Breast epithelium (tissue), 4 donors: ENCODE results near the gene PCNX2. TPM values are rescaled to one million over a fixed set of nuclear protein-coding genes. Genes with fewer than 3 reads are reported as not detected.

Source experiments
- DNase-seq, 2 donors: peaks; one replicate each; pipeline ENCODE4 v3.0.0-alpha.2; 2019; ENCODE audit warnings: low spot score in 2 of 2
- H3K27ac ChIP-seq, 2 donors: fragments of 200-600 bp; sonication (generic) in 1 of 2; one replicate each; pipeline ENCODE4 v1.5.1; 2016 to 2019; ENCODE audit warnings: mild to moderate bottlenecking in 1 of 2
- H3K27me3 ChIP-seq, 2 donors: fragments of 200-600 bp; sonication (generic) in 1 of 2; one replicate each; pipeline versions ENCODE4 v1.5.1 to v1.6.0; 2017 to 2019; ENCODE audit warnings: control low read depth in 1 of 2, mild to moderate bottlenecking in 1 of 2
- H3K36me3 ChIP-seq: fragments of 200-600 bp; one replicate; pipeline ENCODE4 v1.5.1; 2019
- H3K4me1 ChIP-seq, 2 donors: fragments of 200-600 bp; sonication (generic); one replicate each; pipeline ENCODE4 v1.5.1; 2016 to 2019; ENCODE audit warnings: control low read depth in 1 of 2
- H3K4me3 ChIP-seq, 3 donors: fragments of 200-600 bp; sonication (generic); 1 replicate in 2 of 3; 2 replicates in 1 of 3; pipeline ENCODE4 v1.5.1; 2016 to 2019; ENCODE audit warnings: mild to moderate bottlenecking in 3 of 3, moderate library complexity in 2 of 3
- H3K9me3 ChIP-seq, 2 donors: fragments of 200-600 bp; sonication (generic) in 1 of 2; one replicate each; pipeline ENCODE4 v1.5.1; 2016 to 2019; ENCODE audit warnings: control low read depth in 1 of 2
- POLR2A ChIP-seq: fragments of 450-650 bp; IDR thresholded peaks from one replicate; pipeline ENCODE4 v1.6.1; 2016; ENCODE audit warnings: antibody characterized with exemption, mild to moderate bottlenecking, moderate library complexity
- POLR2AphosphoS5 ChIP-seq, 3 donors: sonication (generic); formaldehyde crosslinking; IDR thresholded peaks; one replicate each; pipeline ENCODE4 v1.6.1; 2017; ENCODE audit warnings: antibody characterized with exemption in 3 of 3
- intact Hi-C: fragments of 100-400 bp; cut with DNase I; formaldehyde crosslinking; loops from one replicate; pipeline ENCODE4 v1.15.1; 2023; ENCODE audit warnings: low total_unique reads
- total RNA-seq, 3 donors: library from RNA; depleted of rRNA; stranded (reverse); fragments of >200 nt; gene quantifications; one replicate each; pipeline ENCODE4 v1.1.0, GENCODE V29; 2016
- TF ChIP-seq, protein P1 (sequence below), 3 donors: fragments of 450-650 bp; IDR thresholded peaks; one replicate each; pipeline ENCODE4 v1.5.1; 2016 to 2017; ENCODE audit warnings: antibody characterized with exemption in 3 of 3, mild to moderate bottlenecking in 3 of 3, moderate library complexity in 3 of 3

PCNX2 gene
- total RNA-seq, 3 donors from 2014 or later = 18.7 to 32.6 (median 26.2) TPM

- H3K4me3 ChIP-seq = no peak overlapping the region
- no peaks in the 10 kb centered on the region for H3K27me3 ChIP-seq
- no peak for DNase-seq
- H3K27ac ChIP-seq = no peak overlapping the region
- no peaks in the 10 kb centered on the region for H3K9me3 ChIP-seq
- no peaks in the 10 kb centered on the region for H3K36me3 ChIP-seq
- TF ChIP-seq POLR2A (no peak), POLR2AphosphoS5 (IDR thresholded peaks at IDR 0.05) (no peak)
- TF ChIP-seq, protein P1, sequence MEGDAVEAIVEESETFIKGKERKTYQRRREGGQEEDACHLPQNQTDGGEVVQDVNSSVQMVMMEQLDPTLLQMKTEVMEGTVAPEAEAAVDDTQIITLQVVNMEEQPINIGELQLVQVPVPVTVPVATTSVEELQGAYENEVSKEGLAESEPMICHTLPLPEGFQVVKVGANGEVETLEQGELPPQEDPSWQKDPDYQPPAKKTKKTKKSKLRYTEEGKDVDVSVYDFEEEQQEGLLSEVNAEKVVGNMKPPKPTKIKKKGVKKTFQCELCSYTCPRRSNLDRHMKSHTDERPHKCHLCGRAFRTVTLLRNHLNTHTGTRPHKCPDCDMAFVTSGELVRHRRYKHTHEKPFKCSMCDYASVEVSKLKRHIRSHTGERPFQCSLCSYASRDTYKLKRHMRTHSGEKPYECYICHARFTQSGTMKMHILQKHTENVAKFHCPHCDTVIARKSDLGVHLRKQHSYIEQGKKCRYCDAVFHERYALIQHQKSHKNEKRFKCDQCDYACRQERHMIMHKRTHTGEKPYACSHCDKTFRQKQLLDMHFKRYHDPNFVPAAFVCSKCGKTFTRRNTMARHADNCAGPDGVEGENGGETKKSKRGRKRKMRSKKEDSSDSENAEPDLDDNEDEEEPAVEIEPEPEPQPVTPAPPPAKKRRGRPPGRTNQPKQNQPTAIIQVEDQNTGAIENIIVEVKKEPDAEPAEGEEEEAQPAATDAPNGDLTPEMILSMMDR (IDR thresholded peaks at IDR 0.05) = no peak
- H3K4me1 ChIP-seq = no peaks in the 10 kb centered on the region
- intact Hi-C loops = no loop called here
Measured at GRCh38 chr1:233020426-233020825, 275.1 kb downstream of the PCNX2 start.

- H3K36me3 ChIP-seq = no peaks in the 10 kb centered on the region
- no peaks in the 10 kb centered on the region for H3K4me1 ChIP-seq
- H3K9me3 ChIP-seq = no peaks in the 10 kb centered on the region
- H3K27ac ChIP-seq = no peak overlapping the region
- TF ChIP-seq, protein P1 (IDR thresholded peaks at IDR 0.05) = no peak
- TF ChIP-seq POLR2AphosphoS5 (IDR thresholded peaks at IDR 0.05) (no peak), POLR2A (no peak)
- H3K27me3 ChIP-seq = no peaks in the 10 kb centered on the region
- no peak overlapping the region for H3K4me3 ChIP-seq
- no peak for DNase-seq
- intact Hi-C loops = no loop called here
Measured at GRCh38 chr1:233019778-233020325, 275.7 kb downstream of the PCNX2 start.

- no peaks in the 10 kb centered on the region for H3K36me3 ChIP-seq
- H3K9me3 ChIP-seq = no peaks in the 10 kb centered on the region
- no peak for DNase-seq
- TF ChIP-seq, protein P1 (IDR thresholded peaks at IDR 0.05) = no peak
- TF ChIP-seq POLR2A = no peak
- no peak for TF ChIP-seq POLR2AphosphoS5 (IDR thresholded peaks at IDR 0.05)
- no peak overlapping the region for H3K4me3 ChIP-seq
- H3K27ac ChIP-seq = no peak overlapping the region
- H3K27me3 ChIP-seq = no peaks in the 10 kb centered on the region
- H3K4me1 ChIP-seq = no peaks in the 10 kb centered on the region
- intact Hi-C loops = no loop called here
Measured at GRCh38 chr1:233019083-233019482, 276.4 kb downstream of the PCNX2 start.

GRCh38 chr1:233016798-233017197 is 278.7 kb downstream of the PCNX2 start:
- Histone ChIP-seq H3K27me3 (no peaks in the 10 kb centered on the region), H3K27ac (no peak overlapping the region), H3K36me3 (no peaks in the 10 kb centered on the region), H3K4me3 (no peak overlapping the region), H3K4me1 (no peaks in the 10 kb centered on the region), H3K9me3 (no peaks in the 10 kb centered on the region)
- no peak for TF ChIP-seq POLR2AphosphoS5 (IDR thresholded peaks at IDR 0.05)
- TF ChIP-seq POLR2A = no peak
- TF ChIP-seq, protein P1 (IDR thresholded peaks at IDR 0.05) = no peak
- intact Hi-C loops = no loop called here
- DNase-seq = no peak

- no peak overlapping the region for H3K27ac ChIP-seq
- no peaks in the 10 kb centered on the region for H3K4me1 ChIP-seq
- TF ChIP-seq POLR2AphosphoS5 (IDR thresholded peaks at IDR 0.05) = no peak
- TF ChIP-seq, protein P1 (IDR thresholded peaks at IDR 0.05) = no peak
- TF ChIP-seq POLR2A = no peak
- no peaks in the 10 kb centered on the region for H3K27me3 ChIP-seq
- H3K36me3 ChIP-seq = no peaks in the 10 kb centered on the region
- DNase-seq = no peak
- H3K9me3 ChIP-seq = no peaks in the 10 kb centered on the region
- H3K4me3 ChIP-seq = no peak overlapping the region
- intact Hi-C loops = no loop called here
Measured at GRCh38 chr1:233015965-233016364, 279.6 kb downstream of the PCNX2 start.
